ENCODE measurements around the gene C10orf95.

DNA sequence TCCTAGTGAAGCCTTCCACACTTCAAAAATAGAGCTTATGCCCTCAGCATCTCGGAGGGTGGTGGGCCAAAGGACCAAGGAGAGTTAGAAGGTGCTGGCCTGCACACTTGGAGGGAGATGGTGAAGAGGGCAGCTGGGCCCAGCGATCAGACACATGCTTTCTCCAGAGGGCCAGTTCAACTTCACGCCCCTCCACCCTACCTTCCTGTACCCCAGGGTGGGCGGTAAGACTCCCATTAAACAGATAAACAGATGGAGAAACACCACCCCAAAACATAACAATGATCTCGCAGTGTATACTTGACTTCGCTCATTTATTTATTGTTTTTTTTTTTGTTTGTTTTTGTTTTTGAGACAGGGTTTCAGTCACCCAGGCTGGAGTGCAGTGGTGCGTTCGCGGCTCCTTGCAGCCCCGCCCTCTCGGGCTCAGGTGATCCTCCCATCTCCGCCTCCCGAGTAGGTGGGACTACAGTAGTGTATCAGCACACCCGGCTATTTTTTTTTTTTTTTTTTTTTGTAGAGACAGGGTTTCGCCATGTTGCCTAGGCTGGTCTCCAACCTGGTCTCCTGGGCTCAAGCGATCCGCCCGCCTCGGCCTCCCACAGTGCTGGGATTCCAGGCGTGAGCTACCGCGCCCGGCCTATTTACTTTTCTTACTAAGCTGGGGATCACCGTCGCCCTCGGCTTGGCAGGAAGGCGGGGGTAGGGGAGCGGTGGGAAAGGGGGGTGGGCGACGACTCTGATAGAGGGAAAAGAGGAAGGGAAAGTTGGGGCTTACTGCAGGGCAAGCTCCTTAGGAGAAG is 1.8 kb downstream of the C10orf95 start:
- TF ChIP-seq CTCF (IDR thresholded peaks at IDR 0.05) (no peak), POLR2AphosphoS5 (IDR thresholded peaks at IDR 0.05) (no peak), POLR2A (IDR thresholded peaks at IDR 0.05) (no peak), EP300 (IDR thresholded peaks at IDR 0.05) (no peak)
